ENCODE measurements around the gene AMD1.

- TF ChIP-seq CTCF (conservative IDR thresholded peaks at IDR 0.05 in 1 of 2, IDR thresholded peaks at IDR 0.05 in 1 of 2; ENCODE audit: extremely low read depth in 1 of 2, insufficient read depth in 1 of 2, low read depth in 1 of 2, low read length in 2 of 2) (no peak), EZH2 (IDR thresholded peaks at IDR 0.05; ENCODE audit: borderline replicate concordance, low read length) (no peak)
These were observed 1.1 kb downstream of the AMD1 start for GRCh38 chr6:110875548-110876169.

Data from mammary epithelial cell (primary cell).